NAMALWA (cell line): Measurements from ENCODE around the gene PLIN3.
"Not testable (repeated sequence)": the region's sequence is repeated elsewhere in the genome, so short reads cannot be mapped to it uniquely, and the experiment has no call there.

Experiments used
- DNase-seq: peaks from one replicate; pipeline ENCODE4 v3.0.0-alpha.2; 2015; ENCODE audit warnings: low spot score

Gene PLIN3

GRCh38 chr19:4847190-4847973 is 20.1 kb downstream of the PLIN3 start:
- DNase-seq: no peak

GRCh38 chr19:4845975-4846374 is 21.5 kb downstream of the PLIN3 start:
- DNase-seq: not testable (repeated sequence)

GRCh38 chr19:4844348-4845179 is 22.9 kb downstream of the PLIN3 start:
- no peak for DNase-seq

- DNase-seq: no peak
These were observed 23.9 kb downstream of the PLIN3 start for GRCh38 chr19:4843647-4843965.

GRCh38 chr19:4839192-4839591 is 28.3 kb downstream of the PLIN3 start:
- DNase-seq: no peak

GRCh38 chr19:4832776-4833175 is 34.7 kb downstream of the PLIN3 start:
- no peak for DNase-seq

GRCh38 chr19:4831979-4832340 is 35.5 kb downstream of the PLIN3 start:
- DNase-seq: not testable (repeated sequence)

- DNase-seq: peak; percentile 68
These were observed 36.0 kb downstream of the PLIN3 start, which contains the start of gene TICAM1 for GRCh38 chr19:4831304-4831978. Gene TICAM1 (minus strand): TSS chr19:4831712. CDS start chr19:4818377, 13,335 bp downstream.

- no peak for DNase-seq
These were observed 36.6 kb downstream of the PLIN3 start for GRCh38 chr19:4830768-4831265.

- DNase-seq: peak; percentile 34
These were observed 37.1 kb downstream of the PLIN3 start for GRCh38 chr19:4830332-4830731.

GRCh38 chr19:4829001-4829712 is 38.3 kb downstream of the PLIN3 start:
- DNase-seq: peak; percentile 80

GRCh38 chr19:4823577-4823976 is 43.9 kb downstream of the PLIN3 start:
- DNase-seq: no peak

- DNase-seq: not testable (repeated sequence)
These were observed 45.1 kb downstream of the PLIN3 start for GRCh38 chr19:4822354-4822753.

- DNase-seq: no peak
These were observed 46.2 kb downstream of the PLIN3 start for GRCh38 chr19:4821265-4821664.

- no peak for DNase-seq
These were observed 49.8 kb downstream of the PLIN3 start for GRCh38 chr19:4817467-4818277.

GRCh38 chr19:4816950-4817278 is 50.6 kb downstream of the PLIN3 start:
- DNase-seq: no peak

- no peak for DNase-seq
These were observed 51.1 kb downstream of the PLIN3 start for GRCh38 chr19:4816202-4816949.

GRCh38 chr19:4815426-4816201 is 51.9 kb downstream of the PLIN3 start:
- peak; percentile 86 for DNase-seq

GRCh38 chr19:4814625-4815425 is 52.6 kb downstream of the PLIN3 start:
- DNase-seq: no peak
